ENCODE results near the gene FILIP1L. TPM values are rescaled to one million over a fixed set of nuclear protein-coding genes. Genes with fewer than 3 reads are reported as not detected.

FILIP1L gene
- total and polyA plus RNA-seq, 2 of the 13 experiments (the other 11 are each of a cell fraction or from before 2014, with no cell fraction given), result 8.1 to 187 TPM

- Histone ChIP-seq H4K20me1 (ENCODE audit: insufficient read depth, low read length) (no peaks in the 10 kb centered on the region), H3K4me1 (ENCODE audit: insufficient read depth, low read length) (peaks cover 22% of the 10 kb centered on the region), H3K9me3 (ENCODE audit: low read length) (no peaks in the 10 kb centered on the region), H3K4me2 (ENCODE audit: low read depth, low read length) (no peak overlapping the region), H3K9ac (ENCODE audit: insufficient read depth, low read depth, low read length) (no peak overlapping the region), H3K79me2 (ENCODE audit: insufficient read depth, low read length) (no peaks in the 10 kb centered on the region), H3K27me3 (ENCODE audit: control insufficient read depth in 1 of 2, insufficient read depth in 2 of 2, low read length in 2 of 2) (no peaks in the 10 kb centered on the region), H3K27ac (ENCODE audit: extremely low read length, insufficient read depth, low read length) (no peak overlapping the region), H3K4me3 (replicated peaks in 1 of 3; ENCODE audit: insufficient read depth in 1 of 3, low read depth in 2 of 3, low read length in 3 of 3) (no peak overlapping the region), H2AFZ (ENCODE audit: low read length) (no peak overlapping the region), H3K36me3 (replicated peaks in 1 of 2; ENCODE audit: control insufficient read depth in 1 of 2, insufficient read depth in 2 of 2, low read length in 2 of 2) (no peaks in the 10 kb centered on the region)
- no peak for ATAC-seq
- no TSS peak for BruUV-seq (replicated peaks)
- ChIA-PET CTCF (ENCODE audit: low intra/inter-chr PET ratio, low total read pairs) (no interaction called here), POLR2A (no interaction called here)
- DNase-seq (ENCODE audit: low spot score), result no peak
- 90% methylated on average over 3 of the region's 3 CpGs for WGBS (ENCODE audit: low lambda C conversion rate)
- no peak for FAIRE-seq
- in situ Hi-C loops (cut with HindIII; ENCODE audit: extremely low pct_ligation_motif_present, low pct_unique_long_range_greater_than_20kb), result loop anchor here (10.0 kb wide), 1 partner anchor 166 kb away; no protein-coding TSS in a partner anchor
- intact Hi-C loops (cut with micrococcal nuclease; ENCODE audit: unreplicated experiment), result no loop called here
- TF ChIP-seq ZFY (CRISPR knock-in tag; IDR thresholded peaks at IDR 0.05) (no peak), ZNF512 (CRISPR knock-in tag; IDR thresholded peaks at IDR 0.05) (no peak), ZNF224 (CRISPR knock-in tag; IDR thresholded peaks at IDR 0.05) (no peak), MATR3 (CRISPR knock-in tag; IDR thresholded peaks at IDR 0.05) (no peak), KLF16 (CRISPR knock-in tag; IDR thresholded peaks at IDR 0.05) (no peak), ZNF891 (CRISPR knock-in tag; IDR thresholded peaks at IDR 0.05) (no peak), SSRP1 (CRISPR knock-in tag; IDR thresholded peaks at IDR 0.05) (no peak), POLR2A (IDR thresholded peaks at IDR 0.05; ENCODE audit: insufficient read depth in 1 of 2, low read depth in 2 of 2, low read length in 2 of 2) (no peak), MYPOP (CRISPR knock-in tag; IDR thresholded peaks at IDR 0.05) (no peak), RFXANK (CRISPR knock-in tag; IDR thresholded peaks at IDR 0.05) (no peak), HOXD1 (CRISPR knock-in tag; IDR thresholded peaks at IDR 0.05) (no peak), ARID3A (IDR thresholded peaks at IDR 0.05; ENCODE audit: low read depth, low read length) (no peak), IRX3 (CRISPR knock-in tag; IDR thresholded peaks at IDR 0.05; ENCODE audit: borderline replicate concordance, low read depth) (no peak), RERE (CRISPR knock-in tag; IDR thresholded peaks at IDR 0.05; ENCODE audit: low read depth) (no peak), NBN (conservative IDR thresholded peaks at IDR 0.05) (no peak), THYN1 (CRISPR knock-in tag; IDR thresholded peaks at IDR 0.05; ENCODE audit: borderline replicate concordance, low read depth) (no peak)
Measured at GRCh38 chr3:100040451-100041225, 73.7 kb downstream of the FILIP1L start.

All from HepG2 (cell line).